ENCODE results near the gene FGF14.

DNA sequence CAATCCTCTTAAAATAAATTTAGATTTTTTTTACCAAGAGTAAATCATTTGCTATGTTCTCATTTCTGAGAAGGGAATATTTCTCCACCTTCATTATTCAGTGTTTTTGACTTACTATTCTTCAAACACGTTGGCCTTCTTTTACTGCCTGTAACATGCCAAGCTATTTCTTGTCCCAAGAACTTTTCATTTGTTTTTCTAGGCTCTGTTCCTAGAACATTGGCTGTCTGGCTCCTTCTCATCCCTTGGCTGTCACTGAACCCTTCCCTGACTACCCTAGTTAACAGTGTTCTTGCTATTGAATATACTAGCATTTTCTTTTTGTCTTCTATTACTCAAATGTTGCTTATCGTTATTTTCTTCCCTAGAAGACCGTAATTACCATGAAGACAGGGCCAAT lies 701.2 kb downstream of the FGF14 start:
- TF ChIP-seq, protein P1, sequence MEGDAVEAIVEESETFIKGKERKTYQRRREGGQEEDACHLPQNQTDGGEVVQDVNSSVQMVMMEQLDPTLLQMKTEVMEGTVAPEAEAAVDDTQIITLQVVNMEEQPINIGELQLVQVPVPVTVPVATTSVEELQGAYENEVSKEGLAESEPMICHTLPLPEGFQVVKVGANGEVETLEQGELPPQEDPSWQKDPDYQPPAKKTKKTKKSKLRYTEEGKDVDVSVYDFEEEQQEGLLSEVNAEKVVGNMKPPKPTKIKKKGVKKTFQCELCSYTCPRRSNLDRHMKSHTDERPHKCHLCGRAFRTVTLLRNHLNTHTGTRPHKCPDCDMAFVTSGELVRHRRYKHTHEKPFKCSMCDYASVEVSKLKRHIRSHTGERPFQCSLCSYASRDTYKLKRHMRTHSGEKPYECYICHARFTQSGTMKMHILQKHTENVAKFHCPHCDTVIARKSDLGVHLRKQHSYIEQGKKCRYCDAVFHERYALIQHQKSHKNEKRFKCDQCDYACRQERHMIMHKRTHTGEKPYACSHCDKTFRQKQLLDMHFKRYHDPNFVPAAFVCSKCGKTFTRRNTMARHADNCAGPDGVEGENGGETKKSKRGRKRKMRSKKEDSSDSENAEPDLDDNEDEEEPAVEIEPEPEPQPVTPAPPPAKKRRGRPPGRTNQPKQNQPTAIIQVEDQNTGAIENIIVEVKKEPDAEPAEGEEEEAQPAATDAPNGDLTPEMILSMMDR (IDR thresholded peaks at IDR 0.05; ENCODE audit: poor library complexity) = no peak
- no peak for TF ChIP-seq EZH2 (IDR thresholded peaks at IDR 0.05; ENCODE audit: borderline replicate concordance)
